Retinal pigment epithelial cell (primary cell): Measurements from ENCODE around the gene SELENOH.

Experiments
- DNase-seq: peaks from one replicate; pipeline ENCODE4 v3.0.0-alpha.2; 2010; ENCODE audit warnings: low read depth
- H3K4me3 ChIP-seq: 2 replicates; pipeline ENCODE4 v1.5.1; 2011; ENCODE audit warnings: mild to moderate bottlenecking, low read length, control low read depth, moderate library complexity
- CTCF ChIP-seq: conservative IDR thresholded peaks from 2 replicates; pipeline ENCODE4 v1.5.1; 2011; ENCODE audit warnings: low read depth, low read length, control low read depth, inconsistent platforms

The SELENOH gene

GRCh38 chr11:57763568-57763967 is 22.3 kb downstream of the SELENOH start:
- DNase-seq: no peak
- H3K4me3 ChIP-seq: peak overlapping the region; percentile 92
- peak; percentile 50 for TF ChIP-seq CTCF

GRCh38 chr11:57764021-57764420 is 22.7 kb downstream of the SELENOH start:
- H3K4me3 ChIP-seq: peak overlapping the region; percentile 92

GRCh38 chr11:57764566-57764965 is 23.3 kb downstream of the SELENOH start:
- peak overlapping the region; percentile 92 for H3K4me3 ChIP-seq
- TF ChIP-seq CTCF: no peak
- DNase-seq: no peak

More at GRCh38 chr11:57764021-57764420, 22.7 kb downstream of the SELENOH start:
- no peak for DNase-seq
- TF ChIP-seq CTCF: no peak

GRCh38 chr11:57764972-57765371 is 23.7 kb downstream of the SELENOH start:
- no peak for DNase-seq
- H3K4me3 ChIP-seq: peak overlapping the region; percentile 92
- no peak for TF ChIP-seq CTCF

- H3K4me3 ChIP-seq: no peak overlapping the region
- no peak for TF ChIP-seq CTCF
- no peak for DNase-seq
Observed at GRCh38 chr11:57770793-57771192, 29.5 kb downstream of the SELENOH start.

GRCh38 chr11:57771365-57771764 is 30.1 kb downstream of the SELENOH start:
- no peak for TF ChIP-seq CTCF
- DNase-seq: no peak

GRCh38 chr11:57772562-57772961 is 31.3 kb downstream of the SELENOH start:
- no peak for TF ChIP-seq CTCF
- DNase-seq: no peak
- H3K4me3 ChIP-seq: no peak overlapping the region

More at GRCh38 chr11:57771365-57771764, 30.1 kb downstream of the SELENOH start:
- H3K4me3 ChIP-seq: no peak overlapping the region
